Osteoblast (primary cell): ENCODE results near the gene SAPCD2. TPM values are rescaled to one million over a fixed set of nuclear protein-coding genes. Genes with fewer than 3 reads are reported as not detected.

Experiments used
- DNase-seq: peaks from one replicate; pipeline ENCODE4 v3.0.0; 2011; ENCODE audit warnings: low spot score, mixed read lengths; ENCODE audit not compliant: insufficient read length; ENCODE audit errors: missing footprints
- H2AFZ ChIP-seq: 2 replicates; pipeline ENCODE4 v1.6.0; 2011; ENCODE audit warnings: mild to moderate bottlenecking, low read length
- H3K27ac ChIP-seq: 2 replicates; pipeline ENCODE4 v1.5.1; 2011; ENCODE audit warnings: mild to moderate bottlenecking, low read depth, low read length, moderate library complexity
- H3K27me3 ChIP-seq: 2 replicates; pipeline ENCODE4 v1.6.0; 2012; ENCODE audit warnings: mild to moderate bottlenecking, control low read depth, inconsistent platforms, low read length, moderate library complexity; ENCODE audit not compliant: insufficient read depth
- H3K36me3 ChIP-seq: 2 replicates; pipeline ENCODE4 v1.5.1; 2011; ENCODE audit warnings: mild to moderate bottlenecking, low read length, control low read depth, moderate library complexity; ENCODE audit not compliant: insufficient read depth
- H3K4me1 ChIP-seq: 2 replicates; pipeline ENCODE4 v1.5.1; 2011; ENCODE audit warnings: mild to moderate bottlenecking, low read length, control low read depth, moderate library complexity; ENCODE audit not compliant: insufficient read depth
- H3K4me2 ChIP-seq: 2 replicates; pipeline ENCODE4 v1.6.0; 2011; ENCODE audit warnings: mild to moderate bottlenecking, low read length; ENCODE audit not compliant: insufficient read depth
- H3K4me3 ChIP-seq: fragments of 200-600 bp; sonication (generic); 3 replicates; pipeline ENCODE4 v1.5.1; 2012; ENCODE audit warnings: mild to moderate bottlenecking, low read length, inconsistent platforms; ENCODE audit not compliant: insufficient read depth
- H3K79me2 ChIP-seq: 2 replicates; pipeline ENCODE4 v1.6.0; 2012; ENCODE audit warnings: mild to moderate bottlenecking, low read length, control low read depth, inconsistent platforms; ENCODE audit not compliant: insufficient read depth
- H3K9me3 ChIP-seq: 2 replicates; pipeline ENCODE4 v1.5.1; 2011; ENCODE audit warnings: low read depth, low read length, control low read depth
- H4K20me1 ChIP-seq: 2 replicates; pipeline ENCODE4 v1.6.0; 2012; ENCODE audit warnings: mild to moderate bottlenecking, low read length, control low read depth; ENCODE audit not compliant: insufficient read depth
- CTCF ChIP-seq: IDR thresholded peaks from 2 replicates; pipeline ENCODE4 v1.5.1; 2011; ENCODE audit warnings: mild to moderate bottlenecking, low read depth, low read length, moderate library complexity; ENCODE audit errors: extremely low read depth
- total RNA-seq: library from RNA; depleted of rRNA; stranded (reverse); fragments of >200 nt; gene quantifications from 2 replicates; pipeline ENCODE4 v1.2.3, GENCODE V29; 2012

Gene SAPCD2
- total RNA-seq, 1 donor, result 1.1 TPM

GRCh38 chr9:137067860-137068538, 2.4 kb downstream of the SAPCD2 start:
- Histone ChIP-seq H3K9me3 (no peaks in the 10 kb centered on the region), H3K4me1 (peaks cover 5% of the 10 kb centered on the region), H2AFZ (no peak overlapping the region), H4K20me1 (peaks cover 6% of the 10 kb centered on the region), H3K36me3 (no peaks in the 10 kb centered on the region), H3K79me2 (no peaks in the 10 kb centered on the region), H3K4me2 (no peak overlapping the region), H3K27ac (no peak overlapping the region), H3K4me3 (no peak overlapping the region), H3K27me3 (no peaks in the 10 kb centered on the region)
- DNase-seq, result peak; percentile 99
- peak; percentile 74 for TF ChIP-seq CTCF

- Histone ChIP-seq H3K79me2 (no peaks in the 10 kb centered on the region), H4K20me1 (peaks cover 6% of the 10 kb centered on the region), H3K4me1 (peaks cover 5% of the 10 kb centered on the region), H3K4me3 (no peak overlapping the region), H3K27ac (no peak overlapping the region), H2AFZ (no peak overlapping the region), H3K27me3 (no peaks in the 10 kb centered on the region), H3K9me3 (no peaks in the 10 kb centered on the region), H3K4me2 (no peak overlapping the region), H3K36me3 (no peaks in the 10 kb centered on the region)
- TF ChIP-seq CTCF, result no peak
- peak; percentile 75 for DNase-seq
Observed at GRCh38 chr9:137066096-137066861, 4.1 kb downstream of the SAPCD2 start.

GRCh38 chr9:137065336-137065967, 4.9 kb downstream of the SAPCD2 start:
- peak; percentile 81 for DNase-seq
- Histone ChIP-seq H3K9me3 (no peaks in the 10 kb centered on the region), H4K20me1 (peaks cover 6% of the 10 kb centered on the region), H3K4me3 (no peak overlapping the region), H3K27me3 (no peaks in the 10 kb centered on the region), H3K4me2 (no peak overlapping the region), H3K36me3 (no peaks in the 10 kb centered on the region), H3K79me2 (no peaks in the 10 kb centered on the region), H3K4me1 (no peaks in the 10 kb centered on the region), H3K27ac (no peak overlapping the region), H2AFZ (no peak overlapping the region)
- no peak for TF ChIP-seq CTCF

GRCh38 chr9:137064880-137065164, 5.5 kb downstream of the SAPCD2 start:
- Histone ChIP-seq H3K9me3 (no peaks in the 10 kb centered on the region), H2AFZ (no peak overlapping the region), H4K20me1 (peaks cover 6% of the 10 kb centered on the region), H3K27me3 (no peaks in the 10 kb centered on the region), H3K4me1 (no peaks in the 10 kb centered on the region), H3K27ac (no peak overlapping the region), H3K36me3 (no peaks in the 10 kb centered on the region), H3K4me3 (no peak overlapping the region), H3K79me2 (no peaks in the 10 kb centered on the region), H3K4me2 (no peak overlapping the region)
- no peak for TF ChIP-seq CTCF
- peak; percentile 44 for DNase-seq
